ENCODE results near the gene CHD9.

GRCh38 chr16:53135329-53135728 lies 80.5 kb downstream of the CHD9 start:
- TF ChIP-seq CTCF (IDR thresholded peaks at IDR 0.05) (no peak), POLR2A (IDR thresholded peaks at IDR 0.05) (no peak)
